GM12865 (cell line): ENCODE data around the gene CLCF1.

ENCODE experiments used
- DNase-seq: peaks from one replicate; pipeline ENCODE4 v3.0.0; 2010; ENCODE audit warnings: low read depth
- H3K4me3 ChIP-seq: 2 replicates; pipeline ENCODE4 v1.5.1; 2011; ENCODE audit warnings: mild to moderate bottlenecking, low read depth, low read length, control low read depth
- TF ChIP-seq, protein P1 (sequence below): IDR thresholded peaks from 2 replicates; pipeline ENCODE4 v1.5.1; 2011; ENCODE audit warnings: low read length, control low read depth, low read depth, inconsistent platforms; ENCODE audit not compliant: insufficient read depth; ENCODE audit errors: missing control alignments

The CLCF1 gene

DNA sequence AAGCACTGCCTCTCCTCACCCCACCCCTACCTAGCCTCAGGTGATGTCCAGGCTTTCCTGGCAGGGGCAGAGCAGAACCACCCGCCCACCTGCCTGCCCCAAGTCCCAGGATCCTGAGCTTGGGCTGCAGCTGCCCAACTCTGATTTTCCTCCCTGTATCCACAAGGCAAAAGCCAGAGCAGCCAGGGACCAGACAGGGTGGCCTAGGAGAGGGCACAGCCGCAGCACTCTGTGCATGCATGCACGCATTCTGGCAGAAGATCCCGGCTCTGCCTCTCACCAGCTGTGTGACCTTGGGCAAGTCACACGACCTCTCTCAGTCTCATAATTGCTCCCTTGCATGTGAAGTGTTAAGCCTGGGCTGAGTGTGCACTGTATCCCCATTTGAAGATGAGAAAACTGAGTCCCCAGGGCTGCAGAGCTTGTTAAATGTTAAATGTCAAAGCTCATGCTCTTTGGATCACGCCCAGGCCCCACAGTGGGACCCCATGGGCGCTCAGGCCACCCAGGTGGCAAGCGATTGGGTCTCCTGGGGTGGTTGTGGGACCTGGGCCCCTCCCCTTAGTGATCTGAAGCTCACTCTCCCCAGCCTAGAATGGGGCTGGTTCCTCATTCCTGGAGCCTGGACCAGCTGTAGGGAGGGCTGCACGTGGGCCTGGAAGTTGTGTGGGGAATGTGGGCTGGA lies 39.2 kb upstream of the CLCF1 start:
- no peak for DNase-seq
- TF ChIP-seq, protein P1, sequence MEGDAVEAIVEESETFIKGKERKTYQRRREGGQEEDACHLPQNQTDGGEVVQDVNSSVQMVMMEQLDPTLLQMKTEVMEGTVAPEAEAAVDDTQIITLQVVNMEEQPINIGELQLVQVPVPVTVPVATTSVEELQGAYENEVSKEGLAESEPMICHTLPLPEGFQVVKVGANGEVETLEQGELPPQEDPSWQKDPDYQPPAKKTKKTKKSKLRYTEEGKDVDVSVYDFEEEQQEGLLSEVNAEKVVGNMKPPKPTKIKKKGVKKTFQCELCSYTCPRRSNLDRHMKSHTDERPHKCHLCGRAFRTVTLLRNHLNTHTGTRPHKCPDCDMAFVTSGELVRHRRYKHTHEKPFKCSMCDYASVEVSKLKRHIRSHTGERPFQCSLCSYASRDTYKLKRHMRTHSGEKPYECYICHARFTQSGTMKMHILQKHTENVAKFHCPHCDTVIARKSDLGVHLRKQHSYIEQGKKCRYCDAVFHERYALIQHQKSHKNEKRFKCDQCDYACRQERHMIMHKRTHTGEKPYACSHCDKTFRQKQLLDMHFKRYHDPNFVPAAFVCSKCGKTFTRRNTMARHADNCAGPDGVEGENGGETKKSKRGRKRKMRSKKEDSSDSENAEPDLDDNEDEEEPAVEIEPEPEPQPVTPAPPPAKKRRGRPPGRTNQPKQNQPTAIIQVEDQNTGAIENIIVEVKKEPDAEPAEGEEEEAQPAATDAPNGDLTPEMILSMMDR: no peak
- H3K4me3 ChIP-seq: no peak overlapping the region

DNA sequence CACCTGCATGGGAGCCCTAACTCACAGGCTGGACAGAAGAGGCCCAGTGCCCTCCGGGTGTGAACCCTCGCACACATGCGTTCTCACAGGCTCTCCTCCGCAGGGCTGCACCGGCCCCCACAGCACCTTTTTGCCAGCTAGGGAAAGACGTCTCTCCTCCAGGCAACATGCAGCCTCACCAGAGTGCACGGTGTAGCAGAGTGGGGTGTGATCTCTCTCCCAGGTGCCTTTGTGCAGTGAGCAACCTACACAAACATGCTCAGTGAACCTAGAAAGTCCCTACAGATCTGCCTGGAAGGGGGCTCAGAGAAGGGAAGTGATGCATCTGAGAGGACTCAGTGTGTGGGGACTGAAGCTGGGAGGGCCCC lies 38.4 kb upstream of the CLCF1 start:
- no peak for DNase-seq
- H3K4me3 ChIP-seq: no peak overlapping the region
- TF ChIP-seq, protein P1: no peak

GRCh38 chr11:67410984-67411784 lies 37.8 kb upstream of the CLCF1 start:
- DNase-seq: no peak
- no peak overlapping the region for H3K4me3 ChIP-seq
- TF ChIP-seq, protein P1: no peak

- DNase-seq: no peak
- TF ChIP-seq, protein P1: no peak
- H3K4me3 ChIP-seq: no peak overlapping the region
Measured at GRCh38 chr11:67410369-67410831, 37.0 kb upstream of the CLCF1 start.

DNA sequence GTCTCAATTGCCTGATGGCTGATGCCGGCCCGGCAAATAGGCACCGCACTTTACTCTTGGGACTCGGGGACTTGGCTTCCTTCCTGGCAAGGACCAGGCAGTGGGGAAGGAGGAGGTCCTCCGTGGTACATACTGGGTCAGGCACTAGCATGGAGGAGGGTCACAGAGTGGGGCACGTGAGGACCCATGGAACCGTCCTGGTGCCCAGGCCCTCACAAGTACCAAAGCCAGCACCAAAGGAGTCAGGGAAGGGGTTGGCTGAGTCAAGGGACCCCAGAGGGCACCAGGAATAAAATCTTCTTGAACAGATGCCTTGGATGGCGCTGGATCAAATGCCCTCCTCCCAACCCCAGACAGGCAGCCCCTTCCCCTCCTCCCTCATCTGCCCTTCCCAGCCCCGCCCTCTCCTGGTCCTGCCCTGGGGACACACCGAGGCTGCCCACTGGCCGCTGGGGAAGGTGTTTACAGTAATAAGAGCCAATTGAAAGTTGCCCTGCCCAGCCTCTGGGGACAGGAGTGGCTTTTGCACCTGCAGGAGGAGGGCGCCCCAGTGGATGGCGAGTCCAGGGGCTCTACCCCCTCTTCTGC lies 36.5 kb upstream of the CLCF1 start:
- TF ChIP-seq, protein P1: no peak
- H3K4me3 ChIP-seq: peak overlapping the region; percentile 54
- DNase-seq: peak; percentile 78

GRCh38 chr11:67409261-67409666 lies 35.9 kb upstream of the CLCF1 start:
- peak overlapping the region; percentile 54 for H3K4me3 ChIP-seq
- DNase-seq: peak; percentile 92
- TF ChIP-seq, protein P1: no peak
